Measurements from ENCODE around the gene TSHZ3.

DNA sequence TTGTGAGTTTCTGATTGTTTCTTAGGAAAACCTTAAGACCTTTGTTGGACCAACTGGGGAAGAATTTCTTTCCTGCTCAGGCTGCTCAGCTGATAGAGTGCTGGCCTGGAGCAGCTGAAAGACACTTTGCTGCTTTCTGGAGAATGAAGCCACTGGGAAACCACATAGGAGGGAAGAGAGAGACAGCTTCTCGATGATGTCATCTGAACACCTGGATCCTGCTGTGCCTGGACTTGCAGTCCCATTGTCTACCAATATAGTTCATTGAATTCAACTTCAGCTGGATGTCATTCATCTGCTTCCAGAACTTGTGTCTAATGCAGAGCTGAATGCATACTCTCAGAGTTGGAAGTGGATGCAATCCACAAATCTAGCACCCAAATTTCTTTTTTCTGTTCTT is 34.3 kb upstream of the TSHZ3 start:
- TF ChIP-seq, protein P1, sequence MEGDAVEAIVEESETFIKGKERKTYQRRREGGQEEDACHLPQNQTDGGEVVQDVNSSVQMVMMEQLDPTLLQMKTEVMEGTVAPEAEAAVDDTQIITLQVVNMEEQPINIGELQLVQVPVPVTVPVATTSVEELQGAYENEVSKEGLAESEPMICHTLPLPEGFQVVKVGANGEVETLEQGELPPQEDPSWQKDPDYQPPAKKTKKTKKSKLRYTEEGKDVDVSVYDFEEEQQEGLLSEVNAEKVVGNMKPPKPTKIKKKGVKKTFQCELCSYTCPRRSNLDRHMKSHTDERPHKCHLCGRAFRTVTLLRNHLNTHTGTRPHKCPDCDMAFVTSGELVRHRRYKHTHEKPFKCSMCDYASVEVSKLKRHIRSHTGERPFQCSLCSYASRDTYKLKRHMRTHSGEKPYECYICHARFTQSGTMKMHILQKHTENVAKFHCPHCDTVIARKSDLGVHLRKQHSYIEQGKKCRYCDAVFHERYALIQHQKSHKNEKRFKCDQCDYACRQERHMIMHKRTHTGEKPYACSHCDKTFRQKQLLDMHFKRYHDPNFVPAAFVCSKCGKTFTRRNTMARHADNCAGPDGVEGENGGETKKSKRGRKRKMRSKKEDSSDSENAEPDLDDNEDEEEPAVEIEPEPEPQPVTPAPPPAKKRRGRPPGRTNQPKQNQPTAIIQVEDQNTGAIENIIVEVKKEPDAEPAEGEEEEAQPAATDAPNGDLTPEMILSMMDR (IDR thresholded peaks at IDR 0.05): no peak
- TF ChIP-seq POLR2A (IDR thresholded peaks at IDR 0.05): no peak
